BLaER1 treated with 17β-estradiol and CSF1 and Interleukin-3, amounts not matched to agents 10 nM and 100 nM (cell line): ENCODE data around the gene OR2V2.

Experiments used
- H3K27ac ChIP-seq, 11 experiments: shearing (Covaris generic); formaldehyde crosslinking; 2 replicates each; pipeline ENCODE4 v1.8.1; 2022
- H3K27me3 ChIP-seq, 11 experiments: shearing (Covaris generic); formaldehyde crosslinking; 2 replicates each; pipeline ENCODE4 v1.8.1; 2022
- H3K36me3 ChIP-seq, 11 experiments: shearing (Covaris generic); formaldehyde crosslinking; 2 replicates each; pipeline ENCODE4 v1.8.1; 2022
- H3K4me1 ChIP-seq, 10 experiments: shearing (Covaris generic); formaldehyde crosslinking; 2 replicates each; pipeline ENCODE4 v1.8.1; 2022
- H3K4me2 ChIP-seq, 11 experiments: shearing (Covaris generic); formaldehyde crosslinking; 2 replicates each; pipeline ENCODE4 v1.8.1; 2022
- H3K4me3 ChIP-seq, 10 experiments: shearing (Covaris generic); formaldehyde crosslinking; 2 replicates each; pipeline ENCODE4 v1.8.1; 2022
- H3K9ac ChIP-seq, 11 experiments: shearing (Covaris generic); formaldehyde crosslinking; 2 replicates each; pipeline ENCODE4 v1.8.1; 2022
- H3K9me3 ChIP-seq, 11 experiments: shearing (Covaris generic); formaldehyde crosslinking; replicated peaks in 1 of 11; 2 replicates each; pipeline ENCODE4 v1.8.1; 2022
- H4K20me1 ChIP-seq, 11 experiments: shearing (Covaris generic); formaldehyde crosslinking; 2 replicates each; pipeline ENCODE4 v1.8.1; 2022
- Cebpa-rat ChIP-seq, 11 experiments: shearing (Covaris generic); IDR thresholded peaks; 2 replicates each; pipeline ENCODE4 v1.8.1; 2022

OR2V2 gene

DNA sequence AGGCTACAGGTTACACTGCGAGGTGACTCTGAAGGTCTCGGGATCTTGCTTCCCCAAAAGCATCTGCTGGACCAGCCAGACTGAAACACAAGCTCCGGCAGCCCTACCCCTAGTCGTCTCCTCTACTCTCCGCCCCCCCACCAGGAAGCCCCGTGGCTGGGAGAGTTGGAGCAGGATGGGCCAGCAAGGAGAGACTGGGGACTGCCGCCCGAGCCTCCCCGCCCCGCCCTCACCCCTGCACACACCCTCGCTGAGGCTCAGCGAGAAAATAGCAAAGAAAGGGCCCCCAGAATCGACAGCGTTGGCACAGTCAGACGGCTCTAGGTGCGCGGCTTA lies 56.4 kb downstream of the OR2V2 start:
- Histone ChIP-seq H4K20me1 (peaks cover 0 to 30% (median 19%) of the 10 kb centered on the region in 11 experiments; a peak in 15 of 22 replicates), H3K4me1 (peaks cover 29 to 61% (median 47%) of the 10 kb centered on the region in 10 experiments), H3K9me3 (no peaks in the 10 kb centered on the region), H3K36me3 (no peaks in the 10 kb centered on the region), H3K4me3 (peak overlapping the region; percentile 61 to 75 (median 71)), H3K27me3 (peaks cover 40 to 80% (median 69%) of the 10 kb centered on the region in 11 experiments), H3K4me2 (peak overlapping the region; percentile 95 to 100 (median 99)), H3K9ac (peak overlapping the region in 6 of 11 experiments; percentile 38 to 78 (median 70); a peak in 10 of 22 replicates), H3K27ac (no peak overlapping the region)
- TF ChIP-seq Cebpa-rat (IDR thresholded peaks at IDR 0.05), result no peak

DNA sequence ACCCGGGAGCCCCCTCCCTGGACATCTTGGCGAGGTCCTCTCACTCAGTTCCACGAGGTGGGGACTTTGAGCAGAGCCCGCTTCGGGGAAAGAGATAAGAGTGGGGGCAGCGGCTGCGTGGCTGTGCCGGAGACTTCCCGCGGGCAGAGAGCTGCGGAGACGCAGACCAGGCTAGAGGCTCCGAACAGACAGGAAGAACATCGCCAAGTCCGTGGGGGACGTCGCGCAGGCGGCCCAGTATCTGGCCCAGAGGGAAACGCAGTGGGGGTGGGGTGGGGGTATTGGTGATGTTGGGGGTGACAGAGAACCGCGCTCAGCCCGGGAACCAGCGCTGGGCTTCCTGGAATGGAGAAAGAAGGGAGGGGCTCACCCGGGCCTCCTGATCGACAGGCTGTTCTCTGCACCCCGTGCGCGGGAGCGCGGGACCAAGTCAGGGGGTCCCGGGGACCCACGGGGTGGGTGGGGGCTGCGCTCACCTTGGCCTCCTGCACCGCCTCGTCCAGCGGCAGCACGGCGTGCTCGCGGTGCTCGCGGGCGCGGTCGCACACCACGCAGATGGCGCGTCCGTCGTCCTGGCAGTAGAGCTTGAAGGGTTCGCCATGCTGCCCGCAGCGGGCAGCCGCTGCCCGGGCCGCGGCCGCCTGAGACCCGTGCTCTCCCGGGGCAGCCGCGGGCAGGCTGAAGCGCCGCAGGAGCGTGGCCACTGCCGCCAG lies 56.9 kb downstream of the OR2V2 start:
- H3K4me1 ChIP-seq, result peaks cover 24 to 55% (median 42%) of the 10 kb centered on the region in 10 experiments
- TF ChIP-seq Cebpa-rat (IDR thresholded peaks at IDR 0.05), result no peak
- H3K27me3 ChIP-seq, result peaks cover 40 to 80% (median 69%) of the 10 kb centered on the region in 11 experiments
- H3K9ac ChIP-seq, result peak overlapping the region; percentile 54 to 79 (median 73); a peak in 20 of 22 replicates
- peak overlapping the region; percentile 61 to 75 (median 71) for H3K4me3 ChIP-seq
- H3K4me2 ChIP-seq, result peak overlapping the region; percentile 95 to 100 (median 99)
- no peaks in the 10 kb centered on the region for H3K36me3 ChIP-seq
- no peak overlapping the region for H3K27ac ChIP-seq
- H3K9me3 ChIP-seq, result no peaks in the 10 kb centered on the region
- peaks cover 0 to 30% (median 17%) of the 10 kb centered on the region in 11 experiments; a peak in 15 of 22 replicates for H4K20me1 ChIP-seq

DNA sequence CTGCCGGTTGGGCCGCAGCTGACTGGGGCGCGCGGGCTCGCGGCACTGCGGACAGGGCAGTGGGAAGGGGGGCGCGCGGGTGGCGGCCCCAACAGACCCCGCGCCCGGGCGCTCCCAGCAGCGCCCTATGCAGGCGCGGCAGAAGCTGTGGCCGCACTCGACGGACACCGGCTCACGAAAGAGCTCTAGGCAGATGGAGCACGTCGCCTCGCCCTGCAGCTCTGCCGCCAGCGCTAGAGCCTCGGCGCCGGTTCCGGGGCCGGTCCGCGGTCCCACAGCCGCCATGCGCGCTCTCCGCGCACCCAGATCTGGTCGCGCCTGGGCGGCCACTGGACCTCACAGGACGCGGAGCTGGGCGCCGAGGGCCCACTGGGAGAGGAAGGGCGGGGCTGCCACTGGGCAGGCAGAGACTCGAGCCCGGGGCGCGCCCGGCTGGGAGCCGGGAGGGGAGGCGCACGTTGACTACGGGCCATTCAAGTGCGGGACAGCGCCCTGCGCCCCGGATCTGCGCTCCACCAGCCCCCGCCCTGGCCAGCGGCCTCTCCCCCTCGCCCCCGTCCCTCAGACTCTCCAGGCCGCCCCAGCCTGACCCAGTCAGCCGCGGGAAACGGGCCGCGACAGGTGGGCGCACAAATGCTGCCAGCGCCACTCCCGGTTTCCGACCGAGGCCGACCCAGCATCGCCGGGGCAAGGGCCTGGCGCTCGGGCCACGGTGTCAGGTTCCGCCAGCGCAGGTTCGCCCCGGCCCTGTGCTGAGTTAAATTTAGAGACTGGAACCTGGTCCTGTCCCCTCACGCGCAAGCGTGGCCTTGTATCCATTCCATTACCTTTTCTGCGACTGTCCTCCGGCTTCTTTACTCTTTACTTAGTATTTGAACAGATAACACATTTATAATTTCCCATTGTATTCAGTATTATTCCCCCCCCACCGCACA lies 57.7 kb downstream of the OR2V2 start, which contains the start of gene TRIM7:
TRIM7 (minus strand) TSS at position 371 of the 935 bp plus-strand sequence; CDS start at position 285, 86 bp downstream.
- H3K9me3 ChIP-seq, result no peaks in the 10 kb centered on the region
- H3K27me3 ChIP-seq, result peaks cover 40 to 80% (median 69%) of the 10 kb centered on the region in 11 experiments
- H3K4me3 ChIP-seq, result peak within 1 kb of the TSS; percentile 61 to 75 (median 71)
- H3K4me1 ChIP-seq, result peaks cover 21 to 51% (median 38%) of the 10 kb centered on the region in 10 experiments
- H4K20me1 ChIP-seq, result peaks cover 0 to 30% (median 17%) of the 10 kb centered on the region in 11 experiments; a peak in 15 of 22 replicates
- H3K9ac ChIP-seq, result peak within 1 kb of the TSS; percentile 54 to 81 (median 73)
- no peaks in the 10 kb centered on the region for H3K36me3 ChIP-seq
- no peak for TF ChIP-seq Cebpa-rat (IDR thresholded peaks at IDR 0.05)
- peak within 1 kb of the TSS; percentile 95 to 100 (median 99) for H3K4me2 ChIP-seq
- H3K27ac ChIP-seq, result no peak within 1 kb of the TSS

DNA sequence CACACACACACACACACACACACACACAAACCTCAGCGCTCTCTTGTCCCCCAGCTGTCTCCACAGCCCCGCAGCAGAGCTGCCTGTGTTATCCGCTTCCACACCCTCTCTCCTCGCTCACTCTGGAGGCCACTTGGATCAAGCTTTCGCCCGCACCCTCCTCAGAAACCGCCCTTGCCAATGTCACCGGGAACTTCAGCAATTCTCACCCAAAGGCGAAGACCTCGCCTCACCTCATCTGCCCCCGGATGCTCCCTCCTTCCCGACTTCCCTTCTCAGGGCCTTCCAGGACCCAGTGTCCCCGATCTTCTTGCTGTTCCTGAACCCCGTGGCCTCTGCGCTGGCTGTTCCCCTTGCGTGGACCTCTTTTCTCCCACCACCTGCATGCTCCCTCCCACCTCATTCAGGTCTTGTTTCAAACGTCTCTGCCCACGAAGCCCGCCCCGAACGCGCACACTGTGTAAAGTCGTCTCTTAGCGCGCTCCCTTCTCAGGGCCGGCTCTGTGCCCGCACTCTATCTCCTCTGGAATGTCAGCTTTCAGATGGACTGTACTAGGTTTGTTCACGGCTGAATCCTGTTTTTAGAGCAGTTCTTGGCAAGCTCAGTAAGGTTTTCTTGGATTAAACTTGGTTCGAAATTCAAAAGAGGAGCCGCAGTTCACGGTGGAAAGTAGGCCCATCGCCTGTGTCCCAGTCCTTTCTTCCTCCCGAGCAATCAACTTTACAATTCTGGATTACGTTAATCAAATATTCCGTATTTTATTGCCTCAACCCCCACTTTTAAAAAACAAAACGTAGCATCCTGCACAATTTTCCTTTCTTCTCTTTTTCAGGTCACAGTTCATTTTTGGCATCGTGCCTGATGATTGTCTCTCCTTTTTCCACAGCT lies 58.6 kb downstream of the OR2V2 start:
- Histone ChIP-seq H3K9ac (peak overlapping the region in 10 of 11 experiments; percentile 30 to 81 (median 74); a peak in 18 of 22 replicates), H3K4me1 (peaks cover 13 to 44% (median 38%) of the 10 kb centered on the region in 10 experiments), H3K36me3 (no peaks in the 10 kb centered on the region), H3K4me2 (peak overlapping the region; percentile 95 to 100 (median 99)), H3K27me3 (peaks cover 40 to 75% (median 67%) of the 10 kb centered on the region in 11 experiments), H3K9me3 (no peaks in the 10 kb centered on the region), H3K4me3 (peak overlapping the region; percentile 61 to 75 (median 71)), H3K27ac (no peak overlapping the region), H4K20me1 (peaks cover 0 to 30% (median 17%) of the 10 kb centered on the region in 11 experiments; a peak in 14 of 22 replicates)
- no peak for TF ChIP-seq Cebpa-rat (IDR thresholded peaks at IDR 0.05)

DNA sequence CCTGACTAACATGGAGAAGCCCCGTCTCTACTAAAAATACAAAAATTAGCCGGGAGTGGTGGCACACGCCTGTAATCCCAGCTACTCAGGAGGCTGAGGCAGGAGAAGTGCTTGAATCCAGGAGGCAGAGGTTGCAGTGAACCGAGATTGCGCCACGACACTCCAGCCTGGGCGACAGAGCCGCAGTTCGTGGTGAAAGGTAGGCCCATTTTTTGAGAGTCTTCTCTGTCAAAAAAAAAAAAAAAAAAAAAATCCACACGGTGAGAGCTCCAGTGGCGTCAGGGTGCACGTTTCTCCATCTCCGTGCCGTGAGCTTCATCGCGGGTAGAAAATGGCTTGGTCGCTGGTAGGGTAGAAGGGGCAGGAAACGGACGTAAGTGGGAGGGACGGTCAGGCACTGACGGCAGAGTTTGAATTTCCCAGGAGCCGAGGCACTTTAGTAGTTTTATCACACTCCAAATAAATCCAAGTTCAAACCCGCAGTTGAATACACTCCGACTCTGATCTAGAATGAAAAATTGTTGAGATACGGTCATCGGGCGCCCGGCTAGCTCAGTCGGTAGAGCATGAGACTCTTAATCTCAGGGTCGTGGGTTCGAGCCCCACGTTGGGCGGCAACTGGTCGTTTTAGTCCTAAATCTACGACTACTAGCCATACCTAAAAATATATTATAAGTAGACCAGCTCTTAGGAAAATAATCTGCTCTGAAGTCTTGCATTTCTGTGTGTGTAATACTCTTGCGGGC lies 60.0 kb downstream of the OR2V2 start:
- Histone ChIP-seq H3K27ac (peak overlapping the region in 10 of 11 experiments; percentile 50 to 71 (median 62); a peak in 21 of 22 replicates), H3K4me1 (peaks cover 13 to 47% (median 42%) of the 10 kb centered on the region in 10 experiments), H3K27me3 (peaks cover 40 to 64% (median 55%) of the 10 kb centered on the region in 11 experiments), H3K9me3 (no peaks in the 10 kb centered on the region), H3K36me3 (no peaks in the 10 kb centered on the region), H4K20me1 (peaks cover 0 to 30% (median 17%) of the 10 kb centered on the region in 11 experiments; a peak in 14 of 22 replicates), H3K4me3 (peak overlapping the region; percentile 61 to 75 (median 71)), H3K9ac (peak overlapping the region; percentile 61 to 81 (median 76)), H3K4me2 (peak overlapping the region; percentile 95 to 100 (median 99))
- TF ChIP-seq Cebpa-rat (IDR thresholded peaks at IDR 0.05), result no peak

DNA sequence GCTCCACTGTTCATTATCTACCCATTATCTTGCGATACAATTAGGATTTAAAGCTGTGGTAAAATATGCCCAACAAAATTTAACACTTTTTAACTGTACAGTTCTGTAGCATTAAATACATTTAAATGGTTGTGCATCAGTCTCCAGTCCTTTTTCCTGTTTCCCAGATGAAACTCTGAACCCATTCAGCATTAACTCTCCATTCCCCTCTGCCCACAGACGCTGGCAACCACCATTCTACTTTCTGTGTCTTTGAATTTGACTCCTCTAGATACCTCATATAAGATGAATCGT lies 60.5 kb downstream of the OR2V2 start:
- Histone ChIP-seq H3K4me1 (peaks cover 13 to 44% (median 41%) of the 10 kb centered on the region in 10 experiments), H3K4me2 (peak overlapping the region in 9 of 11 experiments; percentile 95 to 100 (median 99); a peak in 13 of 22 replicates), H3K9ac (no peak overlapping the region), H3K36me3 (no peaks in the 10 kb centered on the region), H3K9me3 (no peaks in the 10 kb centered on the region), H3K4me3 (peak overlapping the region in 9 of 10 experiments; percentile 61 to 75 (median 71); a peak in 10 of 20 replicates), H4K20me1 (peaks cover 0 to 30% (median 17%) of the 10 kb centered on the region in 11 experiments; a peak in 14 of 22 replicates), H3K27me3 (peaks cover 37 to 60% (median 50%) of the 10 kb centered on the region in 11 experiments), H3K27ac (no peak overlapping the region)
- TF ChIP-seq Cebpa-rat (IDR thresholded peaks at IDR 0.05), result no peak
